Epithelial cell of esophagus (primary cell): ENCODE data around the gene DDX11.
"Not testable (repeated sequence)": the region's sequence is repeated elsewhere in the genome, so short reads cannot be mapped to it uniquely, and the experiment has no call there.

ENCODE experiments used
- DNase-seq: peaks from one replicate; pipeline ENCODE4 v3.0.0; 2010; ENCODE audit warnings: low read depth
- H3K4me3 ChIP-seq: 2 replicates; pipeline ENCODE4 v1.5.1; 2011; ENCODE audit warnings: mild to moderate bottlenecking, low read length, control low read depth
- TF ChIP-seq, protein P1 (sequence below): IDR thresholded peaks from 2 replicates; pipeline ENCODE4 v1.5.1; 2011; ENCODE audit warnings: low read depth, mild to moderate bottlenecking, low read length, control low read depth, inconsistent platforms; ENCODE audit not compliant: insufficient read depth; ENCODE audit errors: missing control alignments

Gene DDX11

DNA sequence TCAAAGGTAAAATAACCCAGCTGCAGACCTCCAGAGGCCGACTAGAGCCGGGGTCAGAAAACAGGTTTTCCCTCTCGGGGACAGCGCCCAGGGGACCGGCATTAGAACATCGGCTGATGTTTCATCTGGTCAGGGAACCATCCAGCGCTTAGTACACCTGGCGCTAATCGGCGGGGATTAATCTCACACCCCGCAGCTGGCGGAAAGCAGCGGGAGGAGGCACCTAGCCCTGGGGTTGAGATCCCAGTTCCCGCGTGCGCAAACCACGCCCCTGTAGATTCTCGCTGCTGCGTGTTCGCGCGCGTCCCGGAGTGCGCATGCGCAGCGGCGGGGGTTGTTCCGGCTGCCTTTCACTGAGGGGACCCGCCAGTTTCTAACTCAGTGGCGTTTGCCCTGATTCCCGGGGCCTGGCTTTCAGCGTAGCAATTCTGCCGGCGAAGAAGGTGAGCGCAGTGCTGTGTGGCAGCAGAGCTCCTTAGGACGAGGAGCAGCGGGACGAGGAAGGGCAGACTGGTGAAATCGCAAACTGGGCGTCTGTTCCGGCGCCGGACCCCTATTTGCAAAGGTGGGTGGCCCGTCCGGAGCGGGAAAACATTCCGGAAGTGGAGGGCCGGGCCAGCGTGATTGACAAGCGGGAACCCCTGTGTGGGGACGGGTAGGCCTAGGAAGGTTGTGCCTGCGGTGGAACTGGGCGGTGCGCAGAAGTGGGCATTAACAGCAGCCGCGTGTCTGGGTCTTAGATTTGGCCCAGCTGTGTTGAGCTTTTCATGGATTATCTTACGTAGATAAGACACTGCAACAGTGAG is at the start of gene DDX11:
DDX11 (plus strand) TSS at position 334 of the 806 bp plus-strand sequence. CDS start 4,534 bp downstream, outside the sequence.
- DNase-seq: peak; percentile 91
- peak within 1 kb of the TSS; percentile 68 for H3K4me3 ChIP-seq

GRCh38 chr12:31026202-31026601 is 47.5 kb upstream of the DDX11 start:
- DNase-seq: no peak
- TF ChIP-seq, protein P1, sequence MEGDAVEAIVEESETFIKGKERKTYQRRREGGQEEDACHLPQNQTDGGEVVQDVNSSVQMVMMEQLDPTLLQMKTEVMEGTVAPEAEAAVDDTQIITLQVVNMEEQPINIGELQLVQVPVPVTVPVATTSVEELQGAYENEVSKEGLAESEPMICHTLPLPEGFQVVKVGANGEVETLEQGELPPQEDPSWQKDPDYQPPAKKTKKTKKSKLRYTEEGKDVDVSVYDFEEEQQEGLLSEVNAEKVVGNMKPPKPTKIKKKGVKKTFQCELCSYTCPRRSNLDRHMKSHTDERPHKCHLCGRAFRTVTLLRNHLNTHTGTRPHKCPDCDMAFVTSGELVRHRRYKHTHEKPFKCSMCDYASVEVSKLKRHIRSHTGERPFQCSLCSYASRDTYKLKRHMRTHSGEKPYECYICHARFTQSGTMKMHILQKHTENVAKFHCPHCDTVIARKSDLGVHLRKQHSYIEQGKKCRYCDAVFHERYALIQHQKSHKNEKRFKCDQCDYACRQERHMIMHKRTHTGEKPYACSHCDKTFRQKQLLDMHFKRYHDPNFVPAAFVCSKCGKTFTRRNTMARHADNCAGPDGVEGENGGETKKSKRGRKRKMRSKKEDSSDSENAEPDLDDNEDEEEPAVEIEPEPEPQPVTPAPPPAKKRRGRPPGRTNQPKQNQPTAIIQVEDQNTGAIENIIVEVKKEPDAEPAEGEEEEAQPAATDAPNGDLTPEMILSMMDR: no peak
- H3K4me3 ChIP-seq: no peak overlapping the region

DNA sequence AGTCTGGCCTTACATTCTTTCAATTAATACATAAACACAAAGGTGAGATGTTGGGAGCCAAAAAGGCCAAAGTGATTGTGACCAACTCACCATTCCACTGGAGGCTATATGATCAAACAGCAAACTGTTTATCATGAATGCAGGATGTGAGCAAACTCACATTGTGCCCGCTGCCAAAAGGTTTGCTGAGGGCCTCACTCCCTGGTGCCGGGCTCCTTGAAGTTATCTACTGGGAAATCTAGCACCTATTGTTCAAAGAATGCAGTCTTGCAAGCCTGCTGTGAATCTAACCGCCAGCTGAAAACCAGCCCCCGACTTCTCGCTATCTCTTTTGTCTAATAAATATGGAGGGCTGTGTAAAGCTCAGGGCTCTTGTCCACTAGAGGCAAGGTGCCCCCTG is 46.7 kb upstream of the DDX11 start:
- DNase-seq, H3K4me3 ChIP-seq: not testable (repeated sequence)

DNA sequence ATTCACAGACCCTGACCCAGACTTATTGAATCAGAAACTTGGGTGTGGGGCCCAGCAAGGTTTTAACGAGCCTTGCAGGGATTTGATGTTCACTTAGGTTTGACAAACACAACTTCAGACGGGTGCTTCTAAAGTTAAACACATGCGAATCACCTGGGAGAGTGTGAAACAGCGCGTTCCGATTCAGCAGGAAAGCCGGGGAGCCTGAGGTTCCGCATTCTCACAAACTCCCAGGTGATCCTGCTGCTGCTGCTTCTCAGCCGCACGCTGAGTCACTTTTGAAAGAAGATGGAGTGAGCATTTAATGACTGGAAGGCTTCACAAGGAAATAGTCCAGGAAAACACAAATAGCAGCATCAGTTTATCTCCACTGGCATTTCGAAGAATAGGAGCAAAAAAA is 44.2 kb upstream of the DDX11 start:
- TF ChIP-seq, protein P1: no peak
- DNase-seq: no peak
- no peak overlapping the region for H3K4me3 ChIP-seq

DNA sequence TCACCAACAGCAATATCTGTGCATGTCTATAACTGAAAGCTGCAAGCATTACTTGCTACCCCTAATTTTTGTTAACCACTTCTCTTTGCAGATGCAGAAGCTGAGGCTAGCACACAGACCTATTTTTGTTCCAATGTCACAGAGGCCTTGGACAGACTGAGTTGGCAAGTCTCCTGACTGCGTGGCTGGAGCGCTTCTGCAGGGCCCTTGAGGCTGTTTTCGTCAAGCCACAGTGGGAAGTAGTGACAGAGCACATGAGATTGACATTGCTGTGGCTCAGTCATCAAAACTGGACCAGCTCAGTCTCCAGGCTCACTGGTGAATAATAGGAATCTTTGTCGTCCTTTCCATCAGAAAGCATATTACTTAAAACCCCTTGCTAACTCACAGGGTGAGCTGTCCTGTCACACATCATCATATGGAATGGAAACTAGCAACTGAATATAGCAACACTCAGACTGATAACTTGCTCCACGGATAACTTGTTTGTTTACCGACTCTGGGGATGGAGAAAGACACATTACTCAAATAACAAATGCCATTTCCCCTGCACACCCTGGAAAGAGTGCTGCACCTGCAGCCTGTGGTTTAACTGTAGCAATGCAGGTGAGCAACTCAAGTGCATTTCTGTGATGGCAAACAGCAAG is 43.6 kb upstream of the DDX11 start:
- H3K4me3 ChIP-seq: no peak overlapping the region

GRCh38 chr12:31031951-31032335 is 41.7 kb upstream of the DDX11 start:
- H3K4me3 ChIP-seq: no peak overlapping the region
- DNase-seq: no peak
- TF ChIP-seq, protein P1: no peak

More for the DNA sequence above, 43.6 kb upstream of the DDX11 start:
- TF ChIP-seq, protein P1: no peak
- DNase-seq: no peak

DNA sequence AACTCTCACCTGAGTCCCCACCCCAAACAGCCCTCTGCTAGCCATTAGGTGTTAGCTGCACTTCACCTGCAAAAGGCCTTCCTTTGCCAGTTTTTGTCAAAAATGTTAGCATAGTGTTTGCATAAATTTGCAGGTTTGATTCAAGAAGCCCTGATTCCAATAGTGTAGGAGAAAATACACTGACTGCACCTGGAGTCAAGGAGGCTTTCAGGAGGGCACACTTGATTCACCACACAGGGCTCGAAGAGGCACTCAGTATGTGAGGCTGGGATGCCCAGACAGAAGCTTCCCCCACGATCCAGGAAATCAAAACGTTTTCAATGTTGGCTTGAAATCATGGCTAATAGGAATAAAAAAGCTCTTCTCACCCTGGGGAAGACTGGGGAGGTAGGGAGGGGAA is 40.5 kb upstream of the DDX11 start:
- TF ChIP-seq, protein P1: no peak
- no peak for DNase-seq
- no peak overlapping the region for H3K4me3 ChIP-seq

DNA sequence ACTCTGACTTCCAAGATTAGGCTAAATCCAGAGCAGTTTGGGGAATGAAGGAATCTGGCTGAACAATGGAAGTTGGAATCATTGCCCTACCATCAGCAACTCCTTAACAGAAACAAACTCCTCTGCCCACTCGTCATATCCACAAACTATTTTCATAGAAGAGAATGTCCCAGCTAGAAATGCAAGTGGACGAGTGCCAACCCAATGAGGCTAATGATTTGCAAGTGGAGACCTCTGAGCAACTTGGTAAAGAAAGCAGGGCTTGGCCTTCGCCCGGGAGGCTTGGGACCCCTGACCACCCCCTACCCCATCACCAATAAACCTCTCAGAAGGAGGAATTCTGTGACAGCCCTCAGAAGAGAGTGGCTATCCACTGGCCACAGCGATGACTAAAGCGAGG is 40.0 kb upstream of the DDX11 start:
- DNase-seq: no peak
- TF ChIP-seq, protein P1: no peak
- H3K4me3 ChIP-seq: no peak overlapping the region
